Progenitor cell of endocrine pancreas (in vitro differentiated cells): ENCODE data around the gene MED4. TPM values are rescaled to one million over a fixed set of nuclear protein-coding genes. Genes with fewer than 3 reads are reported as not detected.
A peak's percentile ranks its signal among the peaks of the same experiment; 100 is the strongest.

Experiments
- DNase-seq: peaks from one replicate; pipeline ENCODE4 v3.0.0; 2021; ENCODE audit warnings: low spot score; ENCODE audit not compliant: unreplicated experiment
- H3K27ac Mint-ChIP-seq: 2 replicates; pipeline ENCODE4 v1.8.0; 2021; ENCODE audit warnings: mild to moderate bottlenecking, moderate library complexity, mixed read lengths
- H3K27me3 Mint-ChIP-seq: 2 replicates; pipeline ENCODE4 v1.8.0; 2021; ENCODE audit warnings: mixed read lengths
- H3K36me3 Mint-ChIP-seq: 2 replicates; pipeline ENCODE4 v1.8.0; 2022; ENCODE audit warnings: mixed read lengths; ENCODE audit not compliant: insufficient read depth
- H3K4me1 Mint-ChIP-seq: 2 replicates; pipeline ENCODE4 v1.8.0; 2021; ENCODE audit warnings: low read depth, mixed read lengths
- H3K4me3 Mint-ChIP-seq: 2 replicates; pipeline ENCODE4 v1.8.0; 2021; ENCODE audit warnings: low read depth, mild to moderate bottlenecking, moderate library complexity, mixed read lengths
- H3K9me3 Mint-ChIP-seq: 2 replicates; pipeline ENCODE4 v1.8.0; 2021; ENCODE audit warnings: low read depth, mixed read lengths
- total RNA-seq: library from RNA; stranded (reverse); gene quantifications from 2 replicates; pipeline ENCODE4 v1.2.1, GENCODE V29; 2021
- TF ChIP-seq, protein P1 (sequence below): fragments of 200-600 bp; sonication (generic); IDR thresholded peaks from one replicate; pipeline ENCODE4 v1.5.0; 2021; ENCODE audit warnings: antibody characterized with exemption, mild to moderate bottlenecking; ENCODE audit not compliant: unreplicated experiment

Gene MED4
- total RNA-seq, 1 donor from 2014 or later: 56.1 TPM

DNA sequence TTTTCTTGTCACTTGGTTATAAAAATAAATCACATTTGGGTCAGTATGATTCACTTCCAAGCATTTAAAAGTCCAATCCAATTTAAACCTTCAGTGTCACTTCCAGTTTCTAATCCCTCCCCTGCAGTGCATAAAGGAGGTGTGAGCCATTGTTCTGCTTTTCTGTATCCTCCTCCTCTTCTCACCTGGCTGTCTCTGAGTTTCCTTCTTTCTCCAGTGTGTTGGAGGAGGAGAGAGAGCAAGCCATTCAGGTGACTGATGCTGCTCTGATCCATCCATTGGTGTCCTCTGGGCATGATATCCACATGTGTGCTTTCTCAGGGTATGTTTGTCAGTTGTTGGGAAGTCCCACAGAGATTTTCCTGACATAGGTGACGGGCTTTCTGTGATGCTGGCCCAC is 56.1 kb downstream of the MED4 start:
- peaks cover 20% of the 10 kb centered on the region for H3K36me3 Mint-ChIP-seq
- no peak for DNase-seq

DNA sequence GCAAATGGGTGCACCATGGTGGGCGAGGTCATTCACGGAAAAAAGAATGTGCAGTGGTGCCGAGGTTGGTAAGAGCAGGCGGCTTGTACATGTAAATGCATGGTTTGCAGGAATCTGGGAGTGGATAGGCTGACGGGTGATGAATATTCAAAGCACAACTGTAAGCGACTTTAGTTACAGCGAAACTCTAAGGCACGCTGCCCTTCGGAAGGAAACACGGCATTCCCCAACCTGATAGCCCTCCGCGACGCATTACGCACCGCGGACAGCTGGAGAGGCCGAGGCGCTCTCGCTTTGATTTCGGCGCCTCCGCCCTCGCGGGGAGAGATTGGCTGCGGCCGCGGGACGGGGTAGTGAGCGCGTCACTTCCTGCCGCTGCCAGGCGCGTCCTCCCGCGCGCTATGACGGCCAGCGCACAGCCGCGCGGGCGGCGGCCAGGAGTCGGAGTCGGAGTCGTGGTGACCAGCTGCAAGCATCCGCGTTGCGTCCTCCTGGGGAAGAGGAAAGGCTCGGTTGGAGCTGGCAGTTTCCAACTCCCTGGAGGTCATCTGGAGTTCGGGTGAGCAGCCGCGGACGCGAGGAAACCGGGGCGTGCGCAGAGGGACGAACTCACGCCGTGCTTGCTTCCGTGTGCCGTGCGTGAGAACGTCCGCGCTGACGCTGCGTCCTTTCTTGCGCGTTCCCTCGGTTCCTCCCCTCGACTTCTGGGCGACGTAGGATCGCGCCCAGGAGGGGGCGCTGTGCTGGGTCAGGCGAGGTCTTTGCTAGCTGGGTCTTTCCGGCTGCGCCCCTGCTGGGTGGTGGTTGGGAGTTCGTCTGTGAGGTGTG is 57.3 kb downstream of the MED4 start, which contains the start of gene NUDT15:
TSS of gene NUDT15 (plus strand) at position 381 of the 828 bp plus-strand sequence. CDS start at position 402, 21 bp downstream.
- H3K4me3 Mint-ChIP-seq: peak within 1 kb of the TSS; percentile 94
- peaks cover 16% of the 10 kb centered on the region for H3K4me1 Mint-ChIP-seq
- H3K9me3 Mint-ChIP-seq: peaks cover 13% of the 10 kb centered on the region
- H3K36me3 Mint-ChIP-seq: peaks cover 24% of the 10 kb centered on the region
- peak; percentile 95 for DNase-seq
- no peaks in the 10 kb centered on the region for H3K27me3 Mint-ChIP-seq
- TF ChIP-seq, protein P1, sequence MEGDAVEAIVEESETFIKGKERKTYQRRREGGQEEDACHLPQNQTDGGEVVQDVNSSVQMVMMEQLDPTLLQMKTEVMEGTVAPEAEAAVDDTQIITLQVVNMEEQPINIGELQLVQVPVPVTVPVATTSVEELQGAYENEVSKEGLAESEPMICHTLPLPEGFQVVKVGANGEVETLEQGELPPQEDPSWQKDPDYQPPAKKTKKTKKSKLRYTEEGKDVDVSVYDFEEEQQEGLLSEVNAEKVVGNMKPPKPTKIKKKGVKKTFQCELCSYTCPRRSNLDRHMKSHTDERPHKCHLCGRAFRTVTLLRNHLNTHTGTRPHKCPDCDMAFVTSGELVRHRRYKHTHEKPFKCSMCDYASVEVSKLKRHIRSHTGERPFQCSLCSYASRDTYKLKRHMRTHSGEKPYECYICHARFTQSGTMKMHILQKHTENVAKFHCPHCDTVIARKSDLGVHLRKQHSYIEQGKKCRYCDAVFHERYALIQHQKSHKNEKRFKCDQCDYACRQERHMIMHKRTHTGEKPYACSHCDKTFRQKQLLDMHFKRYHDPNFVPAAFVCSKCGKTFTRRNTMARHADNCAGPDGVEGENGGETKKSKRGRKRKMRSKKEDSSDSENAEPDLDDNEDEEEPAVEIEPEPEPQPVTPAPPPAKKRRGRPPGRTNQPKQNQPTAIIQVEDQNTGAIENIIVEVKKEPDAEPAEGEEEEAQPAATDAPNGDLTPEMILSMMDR: peak; percentile 100
- peak within 1 kb of the TSS; percentile 97 for H3K27ac Mint-ChIP-seq

More for the DNA sequence above, 56.1 kb downstream of the MED4 start:
- peaks cover 6% of the 10 kb centered on the region for H3K9me3 Mint-ChIP-seq
- H3K4me1 Mint-ChIP-seq: peaks cover 16% of the 10 kb centered on the region
- TF ChIP-seq, protein P1: no peak
- H3K27ac Mint-ChIP-seq: peak overlapping the region; percentile 97
- H3K4me3 Mint-ChIP-seq: peak overlapping the region; percentile 94
- H3K27me3 Mint-ChIP-seq: no peaks in the 10 kb centered on the region

DNA sequence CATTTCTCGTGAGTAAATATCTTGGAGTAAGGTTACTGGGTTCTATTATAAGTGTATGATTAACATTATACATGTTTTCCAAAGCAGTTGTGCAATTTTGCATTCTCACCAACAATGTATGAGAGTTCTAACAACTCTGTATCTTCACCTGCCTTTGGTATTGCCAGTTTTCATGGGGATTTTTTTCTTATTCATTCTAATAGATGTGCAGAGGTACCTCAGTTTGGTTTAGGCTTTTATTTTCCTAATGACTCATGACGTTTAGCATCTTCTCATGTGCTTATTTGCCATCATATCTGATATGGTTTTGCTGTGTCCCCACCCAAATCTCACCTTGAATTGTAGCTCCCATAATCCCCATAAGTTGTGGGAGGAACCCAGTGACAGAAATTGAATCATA is 65.0 kb downstream of the MED4 start:
- no peak for DNase-seq
- Mint-ChIP-seq H3K4me3 (no peak overlapping the region), H3K9me3 (peaks cover 24% of the 10 kb centered on the region), H3K27ac (no peak overlapping the region), H3K4me1 (peaks cover 2% of the 10 kb centered on the region), H3K27me3 (no peaks in the 10 kb centered on the region), H3K36me3 (peaks cover 41% of the 10 kb centered on the region)
- TF ChIP-seq, protein P1: no peak

DNA sequence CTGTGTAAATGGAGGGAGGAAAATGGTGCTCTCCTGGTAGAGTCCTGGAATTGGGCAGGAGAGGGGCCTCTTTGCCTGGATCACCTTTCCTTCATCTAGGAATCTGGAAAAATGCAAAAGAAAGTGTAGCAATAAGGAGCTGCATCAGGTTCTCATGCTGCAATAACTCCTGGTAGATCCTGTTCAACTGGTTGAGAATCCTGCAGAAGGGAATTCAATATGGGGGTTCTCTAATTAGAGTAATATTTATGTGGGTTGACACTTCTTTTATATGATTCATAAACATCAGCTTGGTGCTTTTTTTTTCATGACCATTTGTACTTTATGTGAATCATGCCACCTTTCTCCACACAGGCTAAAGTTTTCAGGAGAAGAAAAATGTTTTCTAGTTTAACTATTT is 66.8 kb downstream of the MED4 start:
- no peak for DNase-seq
- Mint-ChIP-seq H3K27me3 (no peaks in the 10 kb centered on the region), H3K27ac (no peak overlapping the region), H3K4me3 (no peak overlapping the region), H3K9me3 (peaks cover 19% of the 10 kb centered on the region), H3K36me3 (peaks cover 32% of the 10 kb centered on the region), H3K4me1 (no peaks in the 10 kb centered on the region)
- TF ChIP-seq, protein P1: no peak

Other genes with a start within 250 kb of the MED4 start
- 54.4 and 56.9 TPM in 2 replicates for gene SUCLA2, start 93.8 kb downstream of the MED4 start, total RNA-seq
- 28.9 and 30.7 TPM in 2 replicates for gene NUDT15, start 57.4 kb downstream of the MED4 start, total RNA-seq
- gene ITM2B, start 138.1 kb upstream of the MED4 start, total RNA-seq: 196 and 207 TPM in 2 replicates
- gene RB1, start 208.6 kb upstream of the MED4 start, total RNA-seq: 34.0 and 34.6 TPM in 2 replicates